ENCODE data around the gene NKAIN1.
"Not testable (repeated sequence)": the region's sequence is repeated elsewhere in the genome, so short reads cannot be mapped to it uniquely, and the experiment has no call there.

Gene NKAIN1

DNA sequence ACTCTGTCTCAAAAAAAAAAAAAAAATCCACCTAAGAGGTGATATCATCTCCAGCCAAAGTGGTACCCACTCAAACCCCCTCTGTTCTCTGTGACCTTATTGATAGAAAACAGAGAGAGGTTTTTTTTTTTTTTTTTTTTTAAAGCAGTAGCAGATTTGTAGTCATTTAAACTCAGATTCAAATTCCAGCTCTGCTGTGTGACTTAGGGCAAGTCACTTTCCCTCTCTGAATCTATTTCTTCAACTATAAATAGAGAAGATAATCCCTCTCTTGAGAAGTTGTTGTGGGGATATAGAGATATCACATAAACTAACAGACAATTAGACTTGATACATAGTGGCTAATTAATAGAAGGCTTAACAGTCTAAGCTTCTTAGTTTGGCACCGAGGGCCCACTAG lies 48.4 kb downstream of the NKAIN1 start:
- no peak for DNase-seq

DNA sequence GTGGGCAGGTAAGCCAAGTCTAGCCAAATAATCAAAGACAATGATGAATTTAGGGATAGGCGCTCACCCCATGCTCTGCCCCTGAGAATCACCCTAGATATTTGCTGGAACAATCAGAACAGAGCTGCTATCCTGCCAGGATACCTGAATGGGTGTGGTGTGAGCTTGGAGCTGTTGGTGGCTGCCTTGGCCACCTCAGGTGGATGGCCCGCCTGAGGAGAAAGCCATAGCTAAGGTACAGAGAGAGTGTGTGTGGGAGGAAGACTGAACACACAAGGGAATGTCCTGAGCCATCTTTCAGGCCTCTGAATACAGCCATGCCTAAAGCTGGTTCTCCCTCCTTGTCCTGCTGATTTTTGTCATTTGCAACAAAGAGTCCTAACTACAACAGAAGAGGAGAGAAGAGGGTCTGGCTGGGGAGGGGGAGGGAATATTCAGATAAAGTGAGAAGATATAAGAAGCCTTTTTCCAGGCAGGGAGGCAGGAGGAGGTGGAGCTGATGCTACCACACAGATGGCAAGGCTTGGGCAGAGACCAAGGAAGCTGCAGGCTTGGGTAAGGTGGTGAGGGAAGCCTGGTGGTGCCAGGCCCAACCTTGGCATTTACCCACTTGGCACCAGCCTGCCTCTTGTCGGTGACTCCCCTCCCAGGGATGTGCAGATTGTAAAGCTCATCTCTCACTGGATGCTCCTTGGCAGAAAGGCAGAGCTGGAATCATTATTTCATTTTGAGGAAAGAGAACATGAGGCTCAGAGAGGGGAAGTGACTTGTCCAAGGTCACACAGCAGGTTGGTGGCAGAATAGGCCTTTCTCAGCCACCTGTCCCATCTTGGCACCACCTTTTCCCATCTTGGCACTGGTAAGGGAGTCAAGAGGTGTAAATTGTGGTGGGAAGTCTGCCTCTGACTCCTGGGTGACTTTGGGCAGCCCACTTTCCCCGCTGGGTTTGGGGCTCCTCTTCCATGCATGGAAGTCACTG lies 49.7 kb downstream of the NKAIN1 start:
- DNase-seq, result no peak

DNA sequence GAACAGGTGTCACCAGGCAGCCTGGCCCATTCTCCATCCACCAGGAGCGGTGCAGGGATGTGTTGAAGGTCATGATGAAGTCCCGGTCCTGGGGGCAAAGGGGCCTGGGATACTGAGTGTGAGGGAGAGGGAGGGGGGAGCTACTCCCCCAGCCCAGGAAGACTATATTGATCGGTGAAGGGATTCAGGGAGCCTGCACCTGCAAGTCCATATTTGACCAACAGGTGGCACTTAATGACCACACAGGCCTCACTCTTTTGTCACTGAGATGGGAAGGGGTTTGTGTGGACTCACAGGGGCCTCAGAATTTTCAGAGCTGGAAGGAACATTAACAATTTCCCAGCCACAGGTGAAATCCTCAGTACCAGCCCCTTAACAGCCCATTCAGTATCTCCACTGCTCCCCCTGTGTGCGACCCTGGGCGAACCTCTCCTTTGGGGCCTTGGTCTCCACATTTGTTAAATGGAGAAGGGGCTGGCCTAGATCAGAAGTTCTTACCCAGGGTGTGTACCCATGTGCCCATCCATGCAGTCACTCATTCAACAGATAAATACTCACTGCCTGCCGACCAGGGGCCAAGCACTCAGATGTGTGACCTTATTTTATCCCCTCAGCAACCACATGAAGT lies 55.6 kb downstream of the NKAIN1 start:
- peak; percentile 34 for DNase-seq

DNA sequence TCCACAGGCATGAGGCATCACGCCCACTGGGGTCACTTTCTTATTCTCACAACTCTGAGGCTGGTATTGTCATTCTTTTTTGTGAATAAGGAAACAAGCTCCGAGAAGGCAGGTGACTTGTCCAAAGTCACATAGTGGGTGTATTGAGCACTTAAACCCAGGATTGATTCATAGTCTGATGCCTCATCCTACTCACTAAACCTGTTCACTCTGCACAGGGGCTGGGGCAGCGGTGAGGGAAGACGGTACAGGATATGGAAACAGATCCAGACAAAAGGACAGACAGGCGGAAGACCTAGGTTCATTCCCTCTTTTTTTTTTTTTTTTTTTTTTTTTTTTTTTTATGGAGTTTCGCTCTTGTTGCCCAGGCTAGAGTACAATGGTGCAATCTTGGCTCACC lies 56.6 kb downstream of the NKAIN1 start:
- no peak for DNase-seq

DNA sequence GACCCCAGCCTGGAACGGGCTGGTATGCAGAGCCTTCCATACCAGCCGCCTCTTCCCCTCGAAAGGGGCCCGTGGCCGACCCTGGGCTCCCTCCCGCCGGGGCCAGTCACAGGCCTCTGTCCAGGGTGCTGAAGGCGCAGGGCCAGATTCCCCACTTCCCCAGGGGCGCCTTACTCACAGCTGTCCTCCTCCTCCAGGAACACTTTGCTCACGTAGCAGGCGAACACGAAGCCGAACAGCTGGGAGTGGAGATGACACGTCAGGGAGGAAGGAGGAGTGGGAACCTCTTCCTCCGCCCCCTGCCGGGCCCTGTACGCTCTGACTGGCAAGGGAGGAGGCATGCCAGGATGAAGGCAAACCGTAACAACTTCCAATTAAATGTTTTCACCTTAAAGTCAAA lies 57.3 kb downstream of the NKAIN1 start:
- no peak for DNase-seq

DNA sequence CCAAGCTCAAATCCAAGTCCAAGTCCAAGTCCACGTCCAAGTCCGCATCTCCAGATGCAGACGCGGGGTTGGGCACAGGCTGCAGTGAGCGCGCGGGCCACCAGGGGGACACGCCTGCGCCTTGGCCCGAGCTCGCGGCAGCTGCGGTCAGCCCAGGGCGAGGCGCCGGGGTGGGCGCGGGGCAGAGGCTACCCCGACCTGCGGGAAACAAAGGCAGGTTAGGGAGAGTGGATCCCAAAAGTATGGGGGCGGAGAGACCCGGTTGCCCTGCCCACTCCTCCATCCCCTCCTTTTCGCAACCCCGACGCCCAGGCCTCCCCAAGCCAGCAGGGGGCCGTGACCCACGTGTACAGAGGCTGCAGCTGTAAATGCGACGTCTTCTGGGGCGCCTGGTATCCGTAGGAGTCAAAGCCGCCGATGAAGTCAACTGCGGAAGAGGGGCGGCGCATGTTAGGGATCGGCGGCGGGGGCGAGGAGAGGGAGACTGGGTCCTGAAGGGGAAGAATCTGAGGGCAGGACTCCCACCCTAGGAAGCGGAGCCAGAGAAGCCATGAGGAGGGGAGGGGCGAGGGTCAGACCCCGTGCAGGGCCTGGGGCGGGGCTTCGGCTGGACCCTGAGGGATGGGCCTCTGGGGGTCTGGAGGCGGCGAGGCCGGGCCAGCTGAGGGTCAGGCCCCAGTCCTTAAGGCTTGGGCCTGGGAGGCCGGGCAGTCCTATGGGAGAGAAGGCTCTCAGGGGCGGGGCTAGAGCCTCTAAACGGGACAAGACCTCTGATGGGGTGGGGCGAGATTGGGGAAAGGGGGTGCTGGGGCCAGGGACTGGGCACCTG lies 58.0 kb downstream of the NKAIN1 start:
- DNase-seq, result peak; percentile 11

DNA sequence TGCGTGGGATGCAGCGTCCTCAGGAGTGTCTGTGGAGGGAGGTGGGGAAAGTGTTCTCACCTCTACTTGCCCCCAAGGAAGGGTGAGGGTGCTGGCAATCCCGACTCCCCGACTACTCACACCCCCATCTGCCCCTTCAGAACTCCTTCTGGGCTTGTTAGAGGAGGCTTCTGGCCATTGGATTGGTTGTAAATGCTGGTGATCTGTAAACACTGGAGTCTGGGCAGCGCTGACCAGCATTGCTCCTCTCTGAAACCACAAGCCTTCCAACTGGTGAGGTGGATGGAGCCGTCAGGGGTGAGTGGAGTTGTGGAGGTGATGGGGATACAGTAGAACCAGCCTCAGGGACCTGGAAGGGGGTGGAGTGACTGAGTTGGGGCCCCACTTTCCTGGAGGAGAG lies 59.3 kb downstream of the NKAIN1 start:
- DNase-seq, result no peak

DNA sequence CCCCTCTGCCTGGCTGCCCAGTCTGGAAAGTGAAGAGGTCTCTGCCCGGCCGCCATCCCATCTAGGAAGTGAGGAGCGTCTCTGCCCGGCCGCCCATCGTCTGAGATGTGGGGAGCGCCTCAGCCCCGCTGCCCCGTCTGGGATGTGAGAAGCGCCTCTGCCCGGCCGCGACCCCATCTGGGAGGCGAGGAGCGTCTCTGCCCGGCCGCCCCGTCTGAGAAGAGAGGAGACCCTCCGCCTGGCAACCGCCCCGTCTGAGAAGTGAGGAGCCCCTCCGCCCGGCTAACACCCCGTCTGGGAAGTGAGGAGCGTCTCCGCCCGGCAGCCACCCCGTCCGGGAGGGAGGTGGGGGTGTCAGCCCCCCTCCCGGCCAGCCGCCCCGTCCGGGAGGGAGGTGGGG lies 63.4 kb downstream of the NKAIN1 start:
- DNase-seq, result not testable (repeated sequence)

DNA sequence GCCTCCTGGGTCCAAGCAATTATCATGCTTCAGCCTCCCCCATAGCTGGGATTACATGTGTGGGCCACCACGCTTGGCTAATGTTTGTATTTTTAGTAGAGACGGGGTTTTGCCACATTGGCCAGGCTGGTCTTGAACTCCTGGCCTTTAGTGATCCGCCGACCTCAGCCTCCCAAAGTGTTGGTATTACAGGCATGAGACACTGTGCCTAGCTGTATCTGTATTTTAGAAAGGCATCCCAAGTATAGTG lies 69.3 kb downstream of the NKAIN1 start:
- no peak for DNase-seq

DNA sequence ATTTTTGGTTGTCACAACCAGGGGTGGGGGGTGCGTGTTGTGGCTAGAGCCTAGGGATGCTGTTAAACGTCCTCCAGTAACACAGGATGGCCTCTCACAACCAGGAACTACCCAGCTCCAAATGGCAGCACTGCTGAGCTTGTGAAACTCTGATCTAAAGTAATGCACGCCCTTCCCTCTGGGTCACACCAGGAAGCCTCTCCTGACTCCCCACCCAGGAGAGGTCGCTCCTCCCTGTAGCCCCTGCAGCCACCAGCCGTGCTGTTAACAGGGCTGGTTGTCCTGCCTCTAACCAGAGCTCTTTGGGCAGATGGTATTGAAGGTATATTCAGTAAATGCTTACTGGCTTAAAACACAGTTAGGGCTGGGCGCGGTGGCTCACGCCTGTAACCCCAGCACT lies 73.2 kb downstream of the NKAIN1 start:
- no peak for DNase-seq

DNA sequence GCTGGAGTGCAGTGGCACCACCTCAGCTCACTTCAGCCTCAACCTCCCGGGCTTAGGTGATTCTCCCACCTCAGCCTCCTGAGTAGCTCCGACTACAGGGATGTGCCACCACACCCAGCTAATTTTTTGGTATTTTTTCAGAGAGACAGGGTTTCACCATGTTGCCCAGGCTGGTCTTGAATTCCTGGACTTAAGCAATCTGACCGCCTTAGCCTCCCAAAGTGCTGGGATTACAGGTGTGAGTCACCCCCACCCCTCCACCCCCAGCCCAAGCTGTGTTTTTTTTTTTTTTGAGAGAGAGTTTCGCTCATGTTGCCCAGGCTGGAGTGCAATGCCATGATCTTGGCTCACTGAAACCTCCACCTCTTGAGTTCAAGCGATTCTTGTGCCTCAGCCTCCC lies 75.4 kb downstream of the NKAIN1 start:
- no peak for DNase-seq

DNA sequence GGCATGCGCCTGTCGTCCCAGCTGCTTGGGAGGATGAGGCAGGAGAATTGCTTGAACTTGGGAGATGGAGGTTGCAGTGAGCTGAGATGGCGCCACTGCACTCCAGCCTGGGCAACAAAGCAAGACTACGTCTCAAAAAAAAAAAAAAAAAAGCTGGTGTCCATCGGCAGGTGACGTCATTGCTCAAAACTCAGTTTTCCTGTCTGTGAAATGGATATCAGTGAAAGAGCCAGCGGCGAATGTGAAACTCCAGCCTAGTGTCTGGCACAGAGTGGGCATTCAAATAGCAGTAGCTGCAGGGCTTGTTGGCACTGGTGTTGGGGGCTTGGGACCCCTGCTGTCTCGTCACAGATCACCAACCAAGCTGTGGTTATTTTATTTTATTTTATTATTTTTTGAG lies 75.8 kb downstream of the NKAIN1 start:
- no peak for DNase-seq

DNA sequence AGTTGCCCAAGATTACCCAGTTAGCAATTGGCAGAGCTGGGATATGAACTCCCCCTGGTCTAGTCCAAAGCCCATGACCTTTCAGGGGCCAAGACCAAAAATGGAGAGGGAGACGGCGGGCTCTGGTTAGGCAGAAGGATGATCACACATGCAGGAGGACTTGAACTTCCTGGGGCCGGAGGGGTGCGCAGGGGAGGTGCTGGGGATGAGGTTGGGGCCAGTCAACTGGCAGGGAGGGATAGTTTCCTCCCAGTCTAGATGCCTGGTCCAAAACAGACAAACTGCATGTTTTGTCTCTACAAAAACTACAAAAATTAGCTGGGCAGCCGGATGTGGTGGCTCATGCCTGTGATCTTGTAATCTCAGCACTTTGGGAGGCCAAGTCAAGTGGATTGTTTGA lies 78.1 kb downstream of the NKAIN1 start:
- no peak for DNase-seq

DNA sequence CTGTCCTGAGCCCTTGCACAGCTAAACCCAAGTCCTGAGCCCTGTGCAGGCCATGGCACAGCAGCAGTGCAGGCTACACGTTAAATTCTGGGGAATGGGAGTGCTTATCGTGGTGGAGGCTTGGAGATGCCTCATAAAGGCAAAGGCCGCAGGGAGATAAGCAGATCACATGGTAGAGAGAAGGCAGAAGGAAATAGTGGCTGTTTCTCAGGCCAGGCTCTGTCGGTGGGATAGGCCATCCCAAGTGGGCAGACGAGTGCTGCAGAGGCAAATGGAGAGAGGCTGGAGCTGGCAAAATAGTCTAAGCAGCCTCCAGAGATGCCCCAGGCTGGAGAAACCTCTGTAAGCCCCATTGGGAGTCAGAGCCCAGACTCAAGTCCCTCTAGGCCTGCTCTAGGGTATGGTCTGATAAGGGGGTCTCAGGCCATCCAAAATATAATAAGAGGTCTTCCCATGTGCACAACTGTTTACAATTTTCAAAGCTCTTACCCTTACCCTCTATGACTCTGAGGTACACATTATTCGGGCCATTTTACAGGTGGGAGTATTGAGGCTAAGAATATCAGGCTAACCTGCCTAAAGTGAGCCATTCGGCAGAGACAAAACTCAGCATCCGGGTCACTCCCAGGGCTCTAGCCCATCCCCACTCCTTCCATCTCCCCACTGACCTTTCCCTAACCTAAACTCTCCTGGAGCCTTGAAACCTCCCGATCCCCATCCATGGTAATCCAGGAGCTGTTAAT lies 79.6 kb downstream of the NKAIN1 start:
- DNase-seq, result no peak

DNA sequence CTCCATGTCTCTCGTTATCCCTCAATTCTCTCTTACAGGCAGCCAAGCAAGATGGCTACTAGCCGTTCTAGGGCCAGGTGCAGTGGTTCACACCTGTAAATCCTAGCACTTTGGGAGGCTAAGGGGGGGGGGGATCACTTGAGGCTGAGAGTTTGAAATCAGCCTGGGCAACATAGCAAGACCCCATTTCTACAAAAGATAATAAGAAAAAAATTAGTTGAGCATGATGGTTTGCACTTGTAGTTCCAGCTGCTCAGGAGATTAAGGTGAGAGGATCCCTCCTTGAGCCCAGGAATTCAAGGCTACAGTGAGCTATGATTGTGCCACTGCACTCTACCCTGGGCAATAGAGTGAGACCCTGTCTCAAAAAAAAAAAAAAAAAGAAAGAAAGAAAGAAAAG lies 80.4 kb downstream of the NKAIN1 start:
- no peak for DNase-seq

DNA sequence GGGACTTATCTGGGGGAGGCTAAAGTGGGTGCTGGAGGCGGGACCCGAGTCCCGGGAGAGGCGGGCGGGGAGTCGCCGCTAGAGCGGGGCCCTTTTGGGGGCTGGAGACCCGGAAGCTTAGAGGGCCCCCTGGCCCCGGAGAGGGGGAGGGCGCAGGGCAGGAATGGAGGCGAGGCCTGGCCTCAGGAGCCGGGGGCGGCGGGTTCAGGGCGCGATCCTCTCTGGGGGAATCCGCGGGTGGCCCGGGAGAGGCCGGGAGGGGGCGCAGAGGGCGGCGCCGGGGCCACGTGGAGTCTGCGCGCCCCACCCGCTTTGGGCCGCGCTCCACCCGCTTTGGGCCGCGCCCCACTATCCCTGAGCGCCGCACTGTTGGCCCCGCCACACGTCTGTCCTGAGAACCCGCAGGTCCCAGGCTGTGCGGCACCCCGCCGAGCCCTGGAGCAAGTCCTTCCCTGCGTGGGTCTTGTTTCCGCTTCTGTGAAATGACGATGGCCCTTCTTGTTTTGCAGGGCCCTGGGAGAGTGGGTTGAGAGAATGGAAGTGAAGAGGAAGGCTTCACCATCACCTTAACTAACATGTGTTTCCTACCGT lies 84.4 kb downstream of the NKAIN1 start:
- peak; percentile 14 for DNase-seq

DNA sequence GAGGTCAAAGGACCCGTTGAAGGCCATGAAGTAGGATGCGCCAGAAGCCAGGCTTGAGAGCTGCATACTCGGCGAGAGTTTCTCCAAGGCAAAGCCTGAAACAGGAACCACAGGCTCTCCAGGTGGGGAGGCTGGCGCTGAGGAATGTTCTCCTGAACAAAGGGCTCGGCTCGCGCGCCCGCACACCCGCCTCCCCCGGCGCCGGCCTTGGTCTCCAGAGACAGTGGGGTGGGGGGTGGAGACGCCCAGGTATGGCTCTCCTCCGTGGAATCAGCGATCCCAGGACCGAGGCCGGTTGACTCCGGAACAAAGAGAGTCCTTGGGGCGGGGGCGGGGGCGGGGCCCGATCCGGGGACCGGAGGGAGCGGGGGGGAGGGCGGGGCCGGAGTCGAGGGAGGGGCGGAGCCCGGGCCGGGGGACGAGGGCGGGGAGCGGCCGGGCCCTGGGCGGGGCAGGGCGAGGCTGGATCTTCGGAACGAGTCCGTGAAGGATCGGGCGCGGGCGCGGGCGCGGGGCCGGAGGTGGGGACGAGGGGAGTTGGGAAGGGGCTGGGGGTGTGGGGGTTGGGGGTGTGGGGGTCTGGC lies 85.0 kb downstream of the NKAIN1 start:
- peak; percentile 26 for DNase-seq

DNA sequence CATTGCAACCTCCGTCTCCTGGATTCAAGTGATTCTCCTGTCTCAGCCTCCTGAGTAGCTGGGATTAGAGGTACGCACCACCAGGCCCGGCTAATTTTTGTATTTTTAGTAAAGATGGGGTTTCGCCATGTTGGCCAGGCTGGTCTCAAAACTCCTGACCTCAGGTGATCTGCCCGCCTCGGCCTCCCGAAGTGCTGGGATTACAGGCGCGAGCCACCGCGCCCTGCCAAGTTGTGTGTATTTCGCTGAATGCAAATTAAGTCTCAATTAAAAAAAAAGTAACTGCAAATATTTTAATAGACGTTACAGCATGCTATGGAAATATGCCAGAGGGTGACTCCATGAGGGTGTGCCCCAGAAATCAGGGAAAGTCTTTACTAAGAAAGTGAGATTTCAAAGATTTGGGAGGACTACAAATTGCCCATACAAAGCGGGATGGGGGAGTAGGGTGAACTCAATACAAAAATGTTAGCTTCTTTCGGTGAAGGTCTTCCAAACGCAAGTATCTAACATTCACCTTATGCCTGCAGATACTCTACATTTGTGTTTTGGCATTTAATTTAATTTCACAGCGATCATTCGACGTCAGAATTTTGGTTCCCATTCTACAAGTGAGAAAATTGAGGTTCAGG lies 85.6 kb downstream of the NKAIN1 start:
- DNase-seq, result no peak

DNA sequence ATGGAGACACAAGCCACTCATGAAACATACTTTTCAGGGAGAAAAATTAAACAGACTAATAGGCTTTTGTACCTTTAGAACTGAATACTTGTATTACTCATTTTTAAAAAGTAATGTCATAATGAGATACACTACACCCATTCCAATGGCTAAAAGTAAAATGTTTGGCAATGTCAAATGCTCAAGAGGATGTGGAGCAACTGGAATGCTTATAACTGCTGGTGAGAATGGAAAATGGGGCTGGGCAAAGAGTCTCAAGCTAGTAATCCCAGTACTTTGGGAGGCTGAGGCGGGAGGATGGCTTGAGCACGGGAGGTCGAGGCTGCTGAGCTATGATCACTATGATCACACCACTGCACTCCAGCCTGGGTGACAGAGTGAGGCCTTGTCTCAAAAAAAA lies 86.3 kb downstream of the NKAIN1 start:
- DNase-seq, result no peak

DNA sequence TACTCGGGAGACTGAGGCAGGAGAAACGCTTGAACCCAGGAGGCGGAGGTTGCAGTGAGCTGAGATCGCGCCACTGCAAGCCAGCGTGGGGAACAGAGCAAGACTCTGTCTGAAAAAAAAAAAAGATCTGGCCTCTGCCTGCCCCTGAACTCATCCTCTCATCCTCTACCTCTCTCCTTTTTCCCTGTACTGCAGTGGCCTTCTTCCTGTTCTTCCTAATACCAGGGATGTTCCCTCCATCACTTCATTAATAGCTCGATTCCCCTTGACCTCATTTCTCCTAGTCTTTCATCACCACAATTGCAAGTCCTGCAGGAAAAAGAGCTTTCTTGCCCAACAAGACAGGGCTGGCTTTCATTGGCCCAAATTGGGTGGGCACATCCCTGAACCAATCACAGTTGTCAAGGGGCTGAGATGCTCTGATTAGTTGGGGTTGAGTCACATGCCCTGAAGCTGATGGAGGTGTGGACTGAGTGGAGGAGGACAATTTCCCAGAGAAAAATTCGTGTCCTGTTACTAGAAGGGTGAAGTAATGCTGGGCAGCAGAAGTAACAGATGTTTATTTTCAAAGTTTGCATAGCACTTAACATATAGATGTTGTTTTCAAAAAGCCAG lies 87.4 kb downstream of the NKAIN1 start:
- no peak for DNase-seq

DNA sequence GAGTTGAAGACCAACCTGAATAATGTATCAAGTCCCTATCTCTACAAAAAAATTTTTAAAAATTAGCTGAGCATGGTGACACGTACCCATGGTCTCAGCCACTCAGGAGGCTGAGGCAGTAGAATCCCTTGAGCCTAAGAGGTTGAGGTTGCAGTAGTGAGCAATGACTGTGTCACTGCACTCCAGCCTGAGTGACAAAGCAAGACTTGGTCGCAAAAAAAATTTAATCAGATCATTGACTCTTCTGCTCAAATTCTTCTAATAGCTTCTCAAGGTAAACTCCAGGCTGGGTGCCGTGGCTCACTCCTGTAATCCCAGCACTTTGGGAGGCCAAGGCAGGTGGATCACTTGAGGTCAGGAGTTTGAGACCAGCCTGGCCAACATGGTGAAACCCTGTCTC lies 88.3 kb downstream of the NKAIN1 start:
- no peak for DNase-seq
